Gastrocnemius medialis (tissue), 4 donors: ENCODE results near the gene PAPLN.

Experiments used
- POLR2A ChIP-seq, 2 donors: fragments of 450-650 bp; IDR thresholded peaks; one replicate each; pipeline ENCODE4 v1.6.1; 2017; ENCODE audit warnings: antibody characterized with exemption in 2 of 2, mild to moderate bottlenecking in 2 of 2, moderate library complexity in 2 of 2
- TF ChIP-seq, protein P1 (sequence below), 5 experiments: fragments of 450-650 bp in 3 of 5; fragments of 200-600 bp in 2 of 5; sonication (generic) in 2 of 5; IDR thresholded peaks in 4 of 5; conservative IDR thresholded peaks in 1 of 5; 1 replicate in 4 of 5; 2 replicates in 1 of 5; pipeline ENCODE4 v1.5.1; 2016 to 2019; ENCODE audit warnings: antibody characterized with exemption in 5 of 5, mild to moderate bottlenecking in 3 of 5, moderate library complexity in 3 of 5

DNA sequence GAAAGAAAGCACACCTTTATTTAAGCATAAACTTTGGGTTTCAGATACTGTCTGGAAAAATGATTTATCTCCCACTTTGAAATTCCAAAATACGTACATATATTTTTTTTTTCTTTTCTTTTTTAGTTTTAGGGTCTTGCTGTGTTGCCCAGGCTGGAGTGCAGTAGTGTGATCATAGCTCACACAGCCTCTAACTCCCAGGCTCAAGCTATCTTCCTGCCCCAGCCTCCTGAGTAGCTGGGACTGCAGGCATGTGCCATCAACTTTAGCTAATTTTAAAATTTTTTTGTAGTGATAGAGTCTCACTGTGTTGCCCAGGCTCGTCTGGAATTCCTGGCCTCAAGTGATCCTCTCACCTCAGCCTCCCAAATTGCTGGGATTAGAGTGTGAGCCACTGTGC, 45.9 kb upstream of the PAPLN start:
- TF ChIP-seq, protein P1, sequence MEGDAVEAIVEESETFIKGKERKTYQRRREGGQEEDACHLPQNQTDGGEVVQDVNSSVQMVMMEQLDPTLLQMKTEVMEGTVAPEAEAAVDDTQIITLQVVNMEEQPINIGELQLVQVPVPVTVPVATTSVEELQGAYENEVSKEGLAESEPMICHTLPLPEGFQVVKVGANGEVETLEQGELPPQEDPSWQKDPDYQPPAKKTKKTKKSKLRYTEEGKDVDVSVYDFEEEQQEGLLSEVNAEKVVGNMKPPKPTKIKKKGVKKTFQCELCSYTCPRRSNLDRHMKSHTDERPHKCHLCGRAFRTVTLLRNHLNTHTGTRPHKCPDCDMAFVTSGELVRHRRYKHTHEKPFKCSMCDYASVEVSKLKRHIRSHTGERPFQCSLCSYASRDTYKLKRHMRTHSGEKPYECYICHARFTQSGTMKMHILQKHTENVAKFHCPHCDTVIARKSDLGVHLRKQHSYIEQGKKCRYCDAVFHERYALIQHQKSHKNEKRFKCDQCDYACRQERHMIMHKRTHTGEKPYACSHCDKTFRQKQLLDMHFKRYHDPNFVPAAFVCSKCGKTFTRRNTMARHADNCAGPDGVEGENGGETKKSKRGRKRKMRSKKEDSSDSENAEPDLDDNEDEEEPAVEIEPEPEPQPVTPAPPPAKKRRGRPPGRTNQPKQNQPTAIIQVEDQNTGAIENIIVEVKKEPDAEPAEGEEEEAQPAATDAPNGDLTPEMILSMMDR (IDR thresholded peaks at IDR 0.05 in 4 of 5, conservative IDR thresholded peaks at IDR 0.05 in 1 of 5): no peak
- no peak for TF ChIP-seq POLR2A (IDR thresholded peaks at IDR 0.05)
